Measurements from ENCODE around the gene ZNF469.

The ZNF469 gene

GRCh38 chr16:88431651-88432050, 48.9 kb downstream of the ZNF469 start:
- DNase-seq = no peak

GRCh38 chr16:88432174-88432573, 49.4 kb downstream of the ZNF469 start:
- no peak for DNase-seq

All from GF-D8 (cell line).